Stimulated activated CD4-positive, alpha-beta T cell treated with anti-CD3 and anti-CD28 coated beads, Interleukin-15, amount 100 ng/mL, for 24 hours (primary cell): Measurements from ENCODE around the gene BRD3.
"Not testable (repeated sequence)": the region's sequence is repeated elsewhere in the genome, so short reads cannot be mapped to it uniquely, and the experiment has no call there.

Experiments
- DNase-seq: peaks from one replicate; pipeline ENCODE4 v3.0.0-alpha.2; 2020

The BRD3 gene

GRCh38 chr9:133991214-133991921 lies 76.5 kb downstream of the BRD3 start:
- DNase-seq = no peak

- peak; percentile 9 for DNase-seq
These were observed 77.2 kb downstream of the BRD3 start for GRCh38 chr9:133990366-133991213.

GRCh38 chr9:133989625-133990365 lies 78.0 kb downstream of the BRD3 start:
- no peak for DNase-seq

- not testable (repeated sequence) for DNase-seq
These were observed 79.1 kb downstream of the BRD3 start for GRCh38 chr9:133988771-133989170.

GRCh38 chr9:133987946-133988665 lies 79.7 kb downstream of the BRD3 start:
- no peak for DNase-seq

GRCh38 chr9:133987446-133987788 lies 80.4 kb downstream of the BRD3 start:
- no peak for DNase-seq

GRCh38 chr9:133986774-133987445 lies 80.9 kb downstream of the BRD3 start:
- DNase-seq = no peak

GRCh38 chr9:133986061-133986460 lies 81.8 kb downstream of the BRD3 start:
- DNase-seq = no peak

GRCh38 chr9:133982971-133983720 lies 84.7 kb downstream of the BRD3 start:
- DNase-seq = no peak

- no peak for DNase-seq
These were observed 85.7 kb downstream of the BRD3 start for GRCh38 chr9:133981958-133982681.

GRCh38 chr9:133981589-133981957 lies 86.3 kb downstream of the BRD3 start:
- DNase-seq = no peak

- DNase-seq = no peak
These were observed 86.8 kb downstream of the BRD3 start for GRCh38 chr9:133980864-133981588.
